Measurements from ENCODE around the gene TRAF4. TPM values are rescaled to one million over a fixed set of nuclear protein-coding genes. Genes with fewer than 3 reads are reported as not detected.
"Not testable (repeated sequence)": the region's sequence is repeated elsewhere in the genome, so short reads cannot be mapped to it uniquely, and the experiment has no call there.

Gene TRAF4
- total RNA-seq, 1 experiment from 2014 or later: 118 TPM

DNA sequence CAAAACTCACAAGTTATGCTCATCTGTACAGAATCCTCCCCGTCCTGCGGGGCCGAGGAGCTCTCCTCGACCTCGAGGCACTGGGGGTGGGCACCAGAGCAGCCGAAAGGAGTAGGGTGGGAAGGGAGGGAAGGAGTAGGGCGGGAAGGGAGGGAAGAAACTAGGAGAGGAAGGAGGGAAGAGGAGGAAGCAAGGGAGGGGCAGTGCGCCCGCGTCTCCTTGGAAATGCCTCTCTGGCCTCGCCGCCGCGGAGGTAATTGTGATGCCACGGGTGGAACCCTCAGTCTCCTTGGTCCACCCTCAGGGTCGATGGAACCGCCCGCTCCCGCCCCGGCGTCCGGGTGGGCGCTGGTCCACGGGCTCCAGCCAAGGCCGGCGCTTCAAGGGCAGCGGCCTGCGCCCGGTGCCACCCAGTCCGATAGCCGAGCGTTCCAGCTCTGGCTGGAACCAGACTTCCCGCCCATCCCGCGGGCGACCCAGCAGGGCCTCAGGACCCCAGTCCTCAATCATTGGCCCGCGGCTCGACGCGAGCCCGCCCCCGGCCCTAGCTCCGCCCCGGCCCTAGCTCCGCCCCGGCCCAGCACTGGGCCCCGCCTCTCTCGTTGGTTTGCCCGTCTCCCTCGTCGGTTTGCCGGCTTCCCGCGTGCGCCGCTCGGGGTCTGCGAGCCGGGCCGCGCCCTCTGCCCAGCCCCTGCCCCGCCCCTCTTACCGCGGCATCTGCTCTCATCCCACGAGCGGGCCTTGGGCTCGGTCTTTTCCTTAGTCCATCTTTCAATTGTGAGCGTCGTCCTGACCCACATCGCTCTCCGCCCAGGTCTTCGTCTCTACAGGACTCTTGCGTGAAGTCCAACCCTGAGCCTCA lies 32.7 kb upstream of the TRAF4 start:
- Histone ChIP-seq H3K4me3 (peak overlapping the region; percentile 68), H3K27me3 (no peaks in the 10 kb centered on the region), H3K4me1 (peaks cover 3% of the 10 kb centered on the region; the same call in 1 of the 2 replicates), H3K36me3 (peaks cover 25% of the 10 kb centered on the region), H3K27ac (peak overlapping the region; percentile 88), H3K9me3 (replicated peaks) (no peaks in the 10 kb centered on the region)
- peak; percentile 97 to 98 for DNase-seq

DNA sequence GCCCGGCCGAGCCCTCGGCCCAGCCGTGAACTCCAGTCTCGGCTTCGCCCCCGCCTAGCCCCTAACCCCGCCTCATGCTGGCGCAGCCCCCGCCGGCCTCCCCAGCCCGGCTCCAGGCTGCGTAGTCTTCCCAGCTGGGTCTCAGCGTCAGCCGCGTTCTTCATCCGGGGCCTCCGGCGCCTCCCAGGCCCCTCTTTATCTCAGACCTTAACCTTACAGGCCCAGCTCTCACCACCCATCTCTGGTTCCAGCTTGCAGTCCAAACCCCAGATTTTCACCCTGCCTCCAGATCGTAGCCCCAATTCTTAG lies 32.1 kb upstream of the TRAF4 start, which contains the start of gene PROCA1:
Gene PROCA1, minus strand, starts transcription at position 166 of the 309 bp plus-strand sequence. CDS start 228 bp downstream, outside the sequence.
- peak within 1 kb of the TSS; percentile 68 for H3K4me3 ChIP-seq
- peaks cover 25% of the 10 kb centered on the region for H3K36me3 ChIP-seq
- H3K27ac ChIP-seq: peak within 1 kb of the TSS; percentile 88
- no peaks in the 10 kb centered on the region for H3K27me3 ChIP-seq
- DNase-seq: no peak
- no peaks in the 10 kb centered on the region for H3K9me3 ChIP-seq (replicated peaks)
- peaks cover 7% of the 10 kb centered on the region; the same call in 1 of the 2 replicates for H3K4me1 ChIP-seq

DNA sequence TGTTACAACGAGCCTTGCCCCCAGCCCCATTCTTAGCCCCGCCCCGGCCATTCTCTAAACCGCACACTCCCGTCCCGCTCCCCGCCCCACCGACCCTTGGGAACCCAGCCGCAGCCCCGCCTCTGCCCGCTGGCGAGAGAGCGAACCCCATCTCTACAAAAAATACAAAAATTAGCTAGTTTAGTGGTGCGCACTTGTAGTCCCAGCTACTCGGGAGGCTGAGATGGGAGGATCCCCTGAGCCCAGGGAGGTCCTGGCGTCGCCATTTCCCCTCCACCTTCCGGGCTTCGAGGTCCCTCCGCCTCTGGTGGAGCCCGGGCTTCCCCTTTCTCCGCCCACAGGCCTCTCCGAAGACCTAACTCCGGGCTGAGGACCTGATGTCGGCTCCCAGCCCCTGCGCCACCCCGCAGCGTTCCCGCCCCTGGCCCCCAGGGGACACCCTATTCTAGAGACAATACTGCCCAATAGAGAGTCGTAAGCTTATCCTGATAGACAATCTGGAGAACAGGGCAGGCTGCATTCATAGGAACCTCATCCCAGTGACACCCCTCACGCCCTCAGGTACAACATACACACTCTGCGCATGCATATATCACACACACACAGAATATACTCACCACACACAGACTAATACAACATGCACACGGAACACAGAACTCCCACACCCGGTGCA lies 31.6 kb upstream of the TRAF4 start:
- no peak for DNase-seq
- Histone ChIP-seq H3K4me1 (peaks cover 7% of the 10 kb centered on the region; the same call in 1 of the 2 replicates), H3K36me3 (peaks cover 25% of the 10 kb centered on the region), H3K9me3 (replicated peaks) (no peaks in the 10 kb centered on the region), H3K27ac (no peak overlapping the region), H3K27me3 (no peaks in the 10 kb centered on the region), H3K4me3 (no peak overlapping the region)

DNA sequence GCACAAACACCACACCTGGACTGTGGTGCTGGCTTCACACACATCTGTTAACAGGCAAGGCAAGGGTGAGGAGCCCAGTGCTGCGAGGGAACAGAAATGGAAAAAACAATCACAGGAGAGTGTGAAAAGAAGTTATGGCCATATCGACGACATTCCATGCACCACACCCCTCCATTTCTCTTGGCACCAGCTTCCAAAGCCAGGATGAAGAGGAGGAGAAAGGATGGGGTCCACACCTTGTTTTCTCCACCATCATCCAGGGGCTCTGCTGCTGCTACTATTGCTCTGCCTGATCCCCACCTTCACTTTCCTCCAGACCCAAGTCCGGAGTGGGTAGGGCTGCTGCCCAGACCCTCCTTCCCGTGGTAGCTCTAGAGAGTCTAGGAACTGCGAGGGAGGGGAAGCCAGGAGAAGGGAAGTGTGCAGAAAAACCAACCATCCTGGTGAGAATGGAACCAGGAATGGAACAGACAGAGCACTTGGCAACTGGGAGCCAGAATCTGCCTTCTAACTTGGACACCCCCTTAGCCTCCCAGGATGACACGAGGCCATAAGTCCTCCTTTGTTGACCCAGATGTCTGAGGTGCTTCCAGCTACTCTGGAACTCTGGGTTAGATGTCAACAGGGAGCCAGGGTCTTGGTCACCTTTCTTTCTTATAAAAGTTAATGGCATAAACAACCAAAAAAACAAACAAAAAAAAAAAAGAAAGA lies 31.0 kb upstream of the TRAF4 start:
- no peaks in the 10 kb centered on the region for H3K27me3 ChIP-seq
- no peak overlapping the region for H3K27ac ChIP-seq
- no peaks in the 10 kb centered on the region for H3K9me3 ChIP-seq (replicated peaks)
- H3K4me3 ChIP-seq: no peak overlapping the region
- peaks cover 25% of the 10 kb centered on the region for H3K36me3 ChIP-seq
- H3K4me1 ChIP-seq: peaks cover 7% of the 10 kb centered on the region; the same call in 1 of the 2 replicates
- DNase-seq: no peak

DNA sequence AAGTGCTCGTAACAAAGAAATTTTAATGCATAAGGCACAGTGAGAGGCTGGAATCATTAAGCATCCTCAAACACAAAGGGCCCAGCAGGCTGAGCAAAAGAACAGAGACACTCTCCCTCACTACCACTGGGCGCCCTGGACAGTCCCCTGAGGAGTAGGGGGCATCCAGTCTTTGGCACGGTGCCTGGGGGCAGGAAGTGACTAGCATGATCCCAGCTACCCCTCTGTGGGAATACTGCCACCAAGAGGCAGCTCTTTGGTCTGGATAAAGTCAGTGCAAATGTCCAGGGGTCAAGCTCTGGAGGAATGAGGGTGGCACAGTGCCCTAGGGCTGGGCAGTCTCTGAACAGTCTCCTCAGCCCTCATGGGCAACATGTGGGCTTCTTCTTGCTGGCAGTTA lies 29.5 kb upstream of the TRAF4 start:
- H3K9me3 ChIP-seq (replicated peaks): no peaks in the 10 kb centered on the region
- peaks cover 7% of the 10 kb centered on the region; the same call in 1 of the 2 replicates for H3K4me1 ChIP-seq
- H3K27me3 ChIP-seq: no peaks in the 10 kb centered on the region
- no peak for DNase-seq
- no peak overlapping the region for H3K27ac ChIP-seq
- H3K4me3 ChIP-seq: no peak overlapping the region
- H3K36me3 ChIP-seq: peaks cover 25% of the 10 kb centered on the region

DNA sequence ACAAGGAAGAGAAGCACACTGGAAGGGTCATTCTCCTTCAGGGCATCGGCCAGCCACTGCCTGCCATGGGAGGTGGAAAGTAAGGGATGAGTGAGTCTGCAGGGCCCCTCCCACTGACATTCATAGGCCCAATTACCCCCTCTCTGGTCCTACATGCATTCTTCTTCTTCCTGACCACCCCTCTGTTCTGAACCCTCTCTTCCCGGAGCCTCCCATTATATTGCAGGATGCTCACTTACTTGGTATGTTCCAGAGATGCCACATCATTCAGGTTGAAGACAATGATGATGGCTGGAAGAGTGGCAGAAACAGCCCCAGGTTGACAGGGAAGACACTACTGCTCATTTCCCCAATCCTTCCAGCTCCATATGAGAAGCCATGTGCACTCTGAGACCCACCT lies 28.6 kb upstream of the TRAF4 start:
- no peak for DNase-seq
- Histone ChIP-seq H3K27ac (no peak overlapping the region), H3K27me3 (no peaks in the 10 kb centered on the region), H3K36me3 (peaks cover 28% of the 10 kb centered on the region), H3K9me3 (replicated peaks) (no peaks in the 10 kb centered on the region), H3K4me3 (no peak overlapping the region), H3K4me1 (peaks cover 7% of the 10 kb centered on the region; the same call in 1 of the 2 replicates)

DNA sequence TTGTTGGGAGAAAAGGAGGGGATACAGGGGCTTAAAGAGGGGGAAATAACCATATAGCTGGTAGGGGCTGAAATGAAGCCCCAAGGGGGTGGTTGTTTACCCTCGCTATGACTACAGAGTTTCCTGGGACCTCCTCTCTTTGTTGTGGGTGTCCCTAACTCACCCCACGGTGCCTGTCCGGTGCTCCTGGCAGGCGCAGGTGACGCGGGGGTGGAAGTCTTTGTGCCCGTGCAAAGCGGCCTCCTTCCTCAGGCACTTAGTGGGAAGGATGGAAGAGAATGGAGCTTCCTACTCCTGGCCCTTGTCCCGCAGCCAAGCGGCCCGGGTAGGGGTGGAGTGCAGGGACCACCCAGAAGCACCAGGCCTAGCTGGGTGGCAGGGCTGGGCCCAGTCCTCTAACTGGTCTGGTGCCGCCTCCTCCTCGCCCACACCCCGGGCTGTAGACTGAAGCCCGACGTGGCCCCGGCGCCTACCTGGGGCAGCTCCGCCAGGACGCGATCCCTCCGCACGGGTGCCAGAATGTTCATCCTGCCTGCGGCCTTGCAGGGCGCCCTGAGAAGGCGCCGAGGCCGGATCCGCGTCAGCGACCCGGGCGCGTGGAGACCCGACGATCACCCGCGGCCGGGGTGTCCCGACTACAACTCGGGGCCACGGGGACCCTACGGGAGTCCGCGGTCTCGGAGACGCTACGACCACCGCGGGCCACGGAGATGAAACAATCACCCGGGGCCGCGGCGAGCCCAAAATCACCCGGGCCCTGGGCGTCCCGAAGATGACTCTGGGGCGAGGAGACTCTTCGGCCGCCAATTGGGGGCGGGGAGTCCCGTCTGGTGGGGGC lies 26.9 kb upstream of the TRAF4 start:
- H3K27ac ChIP-seq: peak overlapping the region; percentile 89
- no peaks in the 10 kb centered on the region for H3K9me3 ChIP-seq (replicated peaks)
- H3K4me1 ChIP-seq: peaks cover 13% of the 10 kb centered on the region
- DNase-seq: peak; percentile 78 to 79
- no peaks in the 10 kb centered on the region for H3K27me3 ChIP-seq
- H3K36me3 ChIP-seq: peaks cover 45% of the 10 kb centered on the region
- H3K4me3 ChIP-seq: peak overlapping the region; percentile 96

DNA sequence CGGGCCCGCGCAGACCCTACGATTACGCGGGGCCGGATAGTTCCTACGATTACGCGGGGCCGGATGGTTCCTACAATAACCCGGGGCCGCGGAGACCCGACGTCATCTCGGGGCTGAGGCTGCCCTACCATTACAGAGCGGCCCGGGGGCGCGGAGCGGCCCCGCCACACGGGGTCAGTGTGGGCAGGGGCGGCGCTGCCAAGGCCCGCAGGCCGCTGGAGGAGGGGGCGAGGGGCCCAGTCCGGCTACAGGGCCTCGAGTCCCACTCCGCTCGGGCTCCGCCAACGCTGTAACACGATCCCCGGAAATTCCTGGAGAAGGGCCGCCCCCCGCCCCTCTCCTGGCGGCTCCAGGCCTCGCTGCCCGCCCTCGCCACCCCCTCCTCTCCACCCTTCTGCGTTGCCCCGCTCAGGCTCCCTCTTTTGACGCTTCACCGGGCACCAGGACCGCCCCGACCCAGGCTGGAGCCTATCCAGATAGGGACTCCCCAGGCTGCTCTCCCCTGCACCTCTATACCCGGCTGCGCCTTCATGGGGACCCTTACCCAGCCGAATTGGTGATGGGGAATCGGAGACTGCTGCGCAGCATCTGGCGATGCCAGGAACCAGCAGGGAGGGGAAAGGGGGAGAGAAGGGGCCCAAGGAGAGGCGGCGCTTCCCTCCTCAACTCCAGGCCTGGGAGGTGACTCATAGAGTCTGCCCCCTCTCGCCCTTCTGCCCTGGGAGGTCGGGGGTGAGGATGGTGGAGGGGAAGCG lies 26.1 kb upstream of the TRAF4 start, which contains the start of gene RAB34:
Gene RAB34, minus strand, starts transcription at position 291 of the 755 bp plus-strand sequence. CDS start 602 bp downstream, outside the sequence.
- peak within 1 kb of the TSS; percentile 96 for H3K4me3 ChIP-seq
- H3K27ac ChIP-seq: peak within 1 kb of the TSS; percentile 89
- H3K4me1 ChIP-seq: peaks cover 16% of the 10 kb centered on the region
- H3K9me3 ChIP-seq (replicated peaks): no peaks in the 10 kb centered on the region
- H3K36me3 ChIP-seq: peaks cover 50% of the 10 kb centered on the region
- DNase-seq: peak; percentile 96 to 97
- no peaks in the 10 kb centered on the region for H3K27me3 ChIP-seq

DNA sequence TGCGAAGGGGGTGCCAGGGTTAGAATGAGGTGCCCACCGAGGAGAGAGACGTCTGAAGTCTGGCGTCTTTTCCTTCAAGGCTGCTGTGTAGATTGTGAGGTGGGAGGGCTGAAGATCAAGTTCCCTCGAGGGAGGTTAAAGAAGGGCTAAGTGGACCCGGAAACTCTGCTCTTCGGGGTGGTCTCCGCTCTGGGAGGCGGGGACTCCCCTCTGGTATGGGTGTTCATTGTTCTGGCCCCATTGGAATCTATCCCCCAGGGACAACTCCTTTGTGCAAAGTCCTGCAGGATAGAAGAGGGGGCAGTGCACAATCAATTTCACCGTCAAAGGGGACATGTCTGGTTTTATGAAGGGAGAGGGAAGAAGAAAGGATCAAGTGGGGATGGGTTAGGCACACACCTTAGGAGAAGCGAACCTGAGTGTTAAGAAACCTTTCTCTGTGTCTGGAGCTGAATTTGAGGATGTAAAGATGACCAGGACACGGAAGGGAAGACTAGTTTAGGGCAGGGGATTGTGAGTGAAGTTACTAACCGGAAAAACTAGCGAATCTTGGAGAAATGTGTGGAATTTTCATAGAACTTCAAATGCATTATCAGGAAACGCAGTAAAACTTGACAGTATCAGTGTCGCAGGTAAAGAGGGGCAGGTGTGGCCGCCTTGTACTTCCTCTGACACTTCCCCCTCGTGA lies 25.3 kb upstream of the TRAF4 start:
- H3K27ac ChIP-seq: peak overlapping the region; percentile 89
- H3K9me3 ChIP-seq (replicated peaks): no peaks in the 10 kb centered on the region
- peaks cover 57% of the 10 kb centered on the region for H3K36me3 ChIP-seq
- H3K27me3 ChIP-seq: no peaks in the 10 kb centered on the region
- DNase-seq: peak; percentile 87 to 91
- peak overlapping the region; percentile 96 for H3K4me3 ChIP-seq
- peaks cover 16% of the 10 kb centered on the region for H3K4me1 ChIP-seq

DNA sequence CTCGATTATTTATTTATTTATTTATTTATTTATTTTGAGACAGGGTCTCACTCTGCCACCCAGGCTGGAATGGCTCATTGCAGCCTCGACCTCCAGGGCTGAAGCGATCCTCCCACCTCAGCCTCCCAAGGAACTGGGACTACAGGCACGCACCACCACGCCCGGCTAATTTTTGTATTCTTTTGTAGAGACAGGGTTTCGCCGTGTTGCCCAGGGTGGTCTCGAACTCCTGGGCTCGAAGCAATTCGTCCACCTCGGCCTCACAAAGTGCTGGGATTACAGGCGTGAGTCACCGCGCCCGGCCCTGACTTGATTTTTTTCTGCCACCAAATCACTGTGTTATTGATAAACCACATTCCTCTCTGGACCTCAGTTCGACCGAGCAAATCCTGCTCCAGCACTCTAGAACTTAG lies 24.8 kb upstream of the TRAF4 start:
- DNase-seq: no peak
- H3K4me3 ChIP-seq: peak overlapping the region; percentile 96
- H3K4me1 ChIP-seq: peaks cover 16% of the 10 kb centered on the region
- no peaks in the 10 kb centered on the region for H3K9me3 ChIP-seq (replicated peaks)
- no peaks in the 10 kb centered on the region for H3K27me3 ChIP-seq
- H3K36me3 ChIP-seq: peaks cover 57% of the 10 kb centered on the region
- peak overlapping the region; percentile 89 for H3K27ac ChIP-seq

DNA sequence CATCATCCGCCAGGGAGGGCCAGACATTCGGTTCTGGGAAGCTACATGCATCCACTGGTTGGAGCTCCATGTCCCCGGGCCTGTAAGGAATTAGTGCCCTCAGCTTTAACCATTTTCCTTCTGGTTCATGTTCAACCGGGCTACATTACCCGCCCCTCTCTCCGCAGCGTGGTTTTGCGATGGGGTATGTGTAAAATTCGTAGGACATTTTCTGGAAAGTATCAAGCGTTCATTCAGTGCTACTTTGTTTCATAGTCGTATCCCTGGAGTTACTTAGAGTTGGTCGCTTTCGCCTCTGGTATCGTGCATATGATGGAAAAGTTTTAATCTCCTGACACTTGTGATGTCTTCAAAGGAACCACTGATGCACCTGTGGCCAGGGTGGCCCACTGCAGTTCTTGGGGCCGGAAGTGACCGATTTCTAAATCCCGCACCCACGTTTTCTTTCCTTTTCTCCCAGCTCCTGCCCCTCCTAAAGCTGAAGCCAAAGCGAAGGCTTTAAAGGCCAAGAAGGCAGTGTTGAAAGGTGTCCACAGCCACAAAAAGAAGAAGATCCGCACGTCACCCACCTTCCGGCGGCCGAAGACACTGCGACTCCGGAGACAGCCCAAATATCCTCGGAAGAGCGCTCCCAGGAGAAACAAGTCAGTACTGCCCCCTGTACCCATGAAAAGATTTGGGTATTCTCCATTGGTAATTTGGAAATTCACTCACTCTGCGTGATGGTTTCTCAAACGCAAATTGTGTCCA lies 23.4 kb upstream of the TRAF4 start:
- DNase-seq: no peak
- Histone ChIP-seq H3K4me3 (peak overlapping the region; percentile 96), H3K9me3 (replicated peaks) (no peaks in the 10 kb centered on the region), H3K27ac (peak overlapping the region; percentile 89), H3K4me1 (peaks cover 28% of the 10 kb centered on the region), H3K27me3 (no peaks in the 10 kb centered on the region), H3K36me3 (peaks cover 50% of the 10 kb centered on the region)

DNA sequence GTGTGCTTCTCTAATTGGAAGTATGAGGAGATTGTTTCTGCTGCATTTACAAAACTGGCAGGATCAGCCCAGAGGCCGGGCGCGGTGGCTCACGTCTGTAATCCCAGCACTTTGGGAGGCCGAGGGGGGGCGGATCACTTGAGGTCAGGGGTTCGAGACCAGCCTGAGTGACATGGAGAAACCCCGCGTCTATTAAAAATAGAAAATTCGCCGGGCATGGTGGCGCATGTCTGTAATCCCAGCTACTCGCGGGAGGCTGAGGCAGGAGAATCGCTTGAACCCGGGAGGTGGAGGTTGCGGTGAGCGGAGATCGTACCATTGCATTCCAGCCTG lies 22.8 kb upstream of the TRAF4 start:
- peaks cover 49% of the 10 kb centered on the region for H3K36me3 ChIP-seq
- H3K27me3 ChIP-seq; H3K9me3 ChIP-seq (replicated peaks); DNase-seq: not testable (repeated sequence)
- peak overlapping the region; percentile 89 for H3K27ac ChIP-seq
- peaks cover 26% of the 10 kb centered on the region for H3K4me1 ChIP-seq
- peak overlapping the region; percentile 96 for H3K4me3 ChIP-seq

Measured in SJCRH30 (cell line).